ENCODE measurements around the gene CLEC16A.

CLEC16A gene

DNA sequence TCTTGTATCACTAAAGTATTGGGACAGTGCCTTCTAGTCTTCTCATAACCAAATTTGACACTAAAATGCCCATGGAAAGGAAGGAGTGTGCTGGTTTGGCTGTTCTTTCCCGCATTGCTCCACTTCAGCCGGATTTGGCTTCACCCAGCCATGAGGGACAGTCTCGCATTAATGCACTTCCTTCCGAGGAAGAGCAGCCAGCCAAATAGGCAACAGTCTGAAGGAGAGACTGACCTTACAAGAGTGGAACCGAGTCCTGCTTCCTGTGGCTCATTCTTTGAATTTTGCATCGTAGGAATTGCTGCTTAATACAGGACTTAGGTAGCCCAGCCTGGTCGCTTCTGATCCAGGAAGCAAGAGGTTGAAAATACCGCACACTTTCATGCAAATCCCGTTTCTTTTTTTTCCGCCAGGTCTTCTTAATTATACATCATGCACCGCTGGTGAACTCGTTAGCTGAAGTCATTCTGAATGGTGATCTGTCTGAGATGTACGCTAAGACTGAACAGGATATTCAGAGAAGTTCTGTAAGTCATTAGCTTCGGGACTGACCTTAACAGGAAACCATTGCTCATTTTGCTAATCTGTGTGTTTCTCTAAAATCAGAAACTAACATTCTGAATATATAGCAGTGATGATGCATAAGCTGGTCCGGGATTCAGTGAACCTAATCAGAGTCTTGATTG, 38.2 kb downstream of the CLEC16A start:
- in situ Hi-C loops (cut with MboI; ENCODE audit: low sequenced_read_pairs) = no loop called here

DNA sequence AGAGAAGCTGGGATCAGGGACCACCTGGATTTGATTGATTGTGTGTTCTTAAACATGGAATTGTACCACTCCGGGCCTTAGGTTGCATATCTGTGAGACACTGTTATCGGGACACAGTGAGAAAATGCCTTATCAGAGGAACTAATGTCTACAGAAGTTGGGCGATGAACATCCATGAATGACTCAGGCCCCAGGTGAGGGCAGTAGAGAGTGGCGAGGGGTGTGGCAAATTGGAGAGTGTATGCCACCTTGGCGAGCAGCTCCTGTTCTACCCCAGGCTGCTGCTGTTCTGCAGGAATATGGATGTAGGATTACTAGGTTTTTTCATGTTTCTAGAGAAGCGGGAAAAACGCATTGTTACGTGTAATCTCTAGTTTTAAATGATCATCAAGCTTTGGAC, 38.8 kb downstream of the CLEC16A start:
- in situ Hi-C loops (cut with MboI; ENCODE audit: low sequenced_read_pairs) = no loop called here

DNA sequence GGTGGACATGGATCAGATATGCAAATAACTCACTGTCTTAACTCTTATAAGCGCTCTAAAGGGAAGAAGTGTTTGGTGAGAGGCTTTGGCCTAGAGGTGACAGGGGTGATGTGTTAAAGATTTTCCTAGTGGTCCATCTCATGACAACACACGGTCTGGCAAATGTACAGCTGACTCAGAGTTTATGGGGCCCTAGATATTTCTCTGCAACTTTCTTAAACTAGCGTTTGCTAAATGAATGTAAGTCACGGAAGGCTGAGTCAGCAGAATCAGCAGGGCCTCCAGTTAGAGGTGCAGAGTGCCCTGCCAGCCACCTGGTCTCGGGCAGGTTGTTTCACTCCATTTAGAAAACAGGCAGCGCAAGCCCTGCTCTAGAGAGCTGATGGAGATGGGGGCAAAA, 40.1 kb downstream of the CLEC16A start:
- in situ Hi-C loops (cut with MboI; ENCODE audit: low sequenced_read_pairs) = no loop called here

DNA sequence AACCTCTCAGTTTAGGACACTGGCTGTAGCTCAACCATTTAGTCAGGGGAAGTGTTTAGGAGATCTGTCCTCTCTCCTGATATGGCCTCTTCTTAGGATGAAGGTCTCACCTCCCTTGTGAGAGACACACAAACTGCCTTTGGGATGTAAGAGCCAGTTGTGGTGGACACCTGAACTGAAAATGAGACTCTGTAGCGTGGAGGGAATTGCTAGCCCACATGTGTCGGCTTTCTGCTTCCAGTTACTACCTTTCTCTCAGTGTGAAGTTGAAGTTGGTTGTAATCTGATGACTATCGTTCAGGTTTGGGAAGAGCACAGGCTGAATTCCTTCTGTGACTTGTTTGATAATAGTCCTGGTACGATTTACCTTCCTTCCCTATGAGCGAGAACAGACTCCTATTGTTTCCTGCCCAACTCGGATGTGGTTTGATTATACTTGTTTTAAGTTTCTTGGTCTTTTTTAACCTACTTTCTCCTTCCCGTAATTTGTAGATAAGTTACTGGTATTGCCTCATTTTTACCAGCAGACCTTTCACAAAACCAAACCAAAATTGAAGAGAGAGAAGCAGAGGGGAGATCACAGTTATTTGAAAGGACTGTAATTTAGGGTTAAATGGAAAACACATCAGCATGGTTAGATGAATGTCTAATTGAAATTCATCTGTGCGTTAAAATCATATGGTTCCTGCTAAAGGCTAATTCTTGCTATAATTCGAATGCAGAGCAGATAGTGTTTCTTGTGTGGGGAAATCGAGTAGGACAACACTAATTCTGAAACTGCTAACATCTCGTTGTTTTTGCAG, 43.2 kb downstream of the CLEC16A start:
- in situ Hi-C loops (cut with MboI; ENCODE audit: low sequenced_read_pairs) = no loop called here

DNA sequence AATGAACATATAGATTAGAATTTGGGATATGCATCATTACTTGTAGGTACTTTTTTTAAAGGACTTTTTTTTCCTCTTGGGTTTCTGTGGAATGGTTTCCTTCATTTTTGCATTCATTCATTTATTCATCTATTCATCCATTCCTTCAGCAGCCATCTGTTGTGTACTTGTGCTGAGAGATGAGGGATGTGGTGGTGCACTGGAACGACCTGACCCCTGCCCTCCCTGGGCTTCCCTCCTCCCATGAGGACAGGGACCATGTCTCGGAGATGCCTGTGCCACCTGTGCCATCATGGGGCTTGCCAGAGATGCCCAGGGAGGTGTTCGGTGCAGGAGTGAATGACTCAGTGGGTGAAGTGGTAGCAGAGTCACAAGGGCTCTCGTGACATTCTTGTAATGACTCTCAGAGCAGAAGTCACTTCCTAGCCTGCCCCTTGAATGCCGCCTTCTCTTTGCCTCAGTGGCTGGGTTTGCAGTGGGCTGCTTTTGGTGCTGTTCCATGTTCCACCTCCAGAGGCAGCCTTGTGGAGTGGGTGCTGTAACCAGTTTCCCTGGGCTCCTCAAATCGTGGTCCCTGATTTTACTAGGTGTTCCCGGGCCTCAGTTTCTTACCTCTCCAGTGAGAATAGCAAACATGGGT, 43.9 kb downstream of the CLEC16A start:
- in situ Hi-C loops (cut with MboI; ENCODE audit: low sequenced_read_pairs) = no loop called here

- in situ Hi-C loops (cut with MboI; ENCODE audit: low sequenced_read_pairs) = no loop called here
Measured at GRCh38 chr16:10988879-10989278, 44.5 kb downstream of the CLEC16A start.

- in situ Hi-C loops (cut with MboI; ENCODE audit: low sequenced_read_pairs) = no loop called here
Measured at GRCh38 chr16:10989559-10989958, 45.2 kb downstream of the CLEC16A start.

DNA sequence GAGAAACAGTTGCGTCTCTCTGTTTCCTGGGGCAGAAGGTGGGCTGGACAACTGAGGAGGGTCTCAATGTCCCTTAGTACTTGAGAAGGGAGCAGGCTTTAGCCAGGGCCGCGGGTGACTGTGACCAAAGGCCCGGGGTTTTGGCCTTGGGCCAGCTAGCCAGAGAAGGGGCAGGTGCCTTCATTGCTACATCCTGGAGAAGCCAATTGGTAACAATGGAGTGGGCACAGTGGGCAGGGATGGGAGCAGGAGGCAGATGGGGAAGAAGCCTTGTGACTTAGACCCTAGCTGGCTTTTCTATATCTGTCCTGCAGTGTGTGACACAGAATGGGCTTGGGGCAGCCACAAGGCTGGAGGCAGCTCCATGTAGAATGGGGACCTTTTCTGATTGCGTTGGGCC, 46.0 kb downstream of the CLEC16A start:
- in situ Hi-C loops (cut with MboI; ENCODE audit: low sequenced_read_pairs) = no loop called here

DNA sequence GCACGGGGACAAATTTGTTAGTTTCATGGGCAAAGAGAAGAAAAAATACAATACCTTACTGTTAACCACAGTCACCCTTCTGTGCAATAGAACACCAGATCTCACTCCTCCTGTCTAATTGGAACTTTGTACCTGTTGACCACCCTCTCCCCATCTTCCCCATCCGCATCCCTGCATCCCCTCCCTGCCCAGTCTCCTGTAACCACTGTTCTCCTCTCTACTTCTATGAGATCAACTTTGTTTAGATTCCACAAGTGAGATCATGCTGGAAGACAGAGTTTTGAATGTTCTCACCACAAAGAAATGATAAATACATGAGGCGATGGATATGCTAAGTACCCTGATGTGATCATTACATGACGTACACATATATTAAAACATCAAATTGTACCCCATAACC, 47.7 kb downstream of the CLEC16A start:
- in situ Hi-C loops (cut with MboI; ENCODE audit: low sequenced_read_pairs) = no loop called here

DNA sequence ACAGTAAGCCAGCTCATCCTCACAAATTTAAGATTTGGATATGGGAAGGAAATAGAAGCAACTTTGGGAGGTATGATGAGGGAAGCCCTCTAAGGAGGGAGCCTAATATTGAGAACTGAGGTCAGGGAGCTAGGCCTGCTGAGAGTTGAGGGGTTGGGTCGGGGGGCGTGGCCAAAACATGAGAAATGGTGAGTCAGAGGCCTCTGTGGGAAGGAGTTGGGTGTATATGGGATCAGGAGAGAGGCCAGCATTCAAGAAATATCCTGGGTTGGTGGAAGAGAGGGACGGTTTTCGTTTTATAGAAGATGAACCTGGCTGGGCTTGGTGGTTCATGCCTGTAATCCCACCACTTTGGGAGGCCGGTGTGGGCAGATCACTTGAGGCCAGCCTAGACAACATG, 48.4 kb downstream of the CLEC16A start:
- in situ Hi-C loops (cut with MboI; ENCODE audit: low sequenced_read_pairs) = no loop called here

DNA sequence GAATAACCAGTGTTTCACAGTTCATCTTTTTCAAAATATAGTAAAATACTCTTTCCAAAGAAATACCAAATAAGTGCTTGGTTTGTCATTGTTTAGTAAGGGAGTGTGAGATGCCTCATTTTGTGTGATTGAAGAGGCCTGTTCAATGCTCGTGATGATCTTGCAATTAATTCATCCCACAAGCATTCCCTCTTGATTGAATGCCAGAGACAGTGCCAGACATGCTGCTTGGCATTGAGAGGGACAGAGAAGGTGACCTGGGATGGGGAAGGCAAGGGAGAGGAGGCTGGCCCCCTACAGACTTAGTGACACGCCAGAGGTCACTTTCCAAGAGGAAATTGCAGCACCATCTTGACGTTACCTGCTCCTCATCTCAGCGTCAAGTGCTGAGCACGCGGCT, 49.3 kb downstream of the CLEC16A start:
- in situ Hi-C loops (cut with MboI; ENCODE audit: low sequenced_read_pairs) = no loop called here

GRCh38 chr16:10994571-10994970, 50.2 kb downstream of the CLEC16A start:
- in situ Hi-C loops (cut with MboI; ENCODE audit: low sequenced_read_pairs) = no loop called here

DNA sequence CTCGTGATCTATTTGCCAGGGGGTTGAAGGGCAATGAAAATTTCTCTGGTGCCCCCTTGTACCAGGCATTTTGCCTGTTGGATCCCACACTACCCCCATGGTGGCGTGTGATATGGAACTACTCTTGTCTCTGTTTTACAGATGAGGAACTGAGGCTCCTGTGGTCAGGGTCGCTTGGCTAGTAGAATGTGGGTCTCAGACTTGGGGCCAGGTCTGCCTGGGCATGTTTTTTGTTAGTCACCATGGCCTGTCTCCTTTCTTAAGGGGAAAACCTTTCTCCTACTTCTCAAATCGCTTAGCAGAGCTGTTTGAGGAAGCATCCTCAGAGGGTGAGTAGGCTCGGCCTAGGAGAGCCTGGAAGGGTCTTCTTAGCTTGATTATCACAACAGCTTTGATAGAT, 51.2 kb downstream of the CLEC16A start:
- in situ Hi-C loops (cut with MboI; ENCODE audit: low sequenced_read_pairs) = no loop called here

DNA sequence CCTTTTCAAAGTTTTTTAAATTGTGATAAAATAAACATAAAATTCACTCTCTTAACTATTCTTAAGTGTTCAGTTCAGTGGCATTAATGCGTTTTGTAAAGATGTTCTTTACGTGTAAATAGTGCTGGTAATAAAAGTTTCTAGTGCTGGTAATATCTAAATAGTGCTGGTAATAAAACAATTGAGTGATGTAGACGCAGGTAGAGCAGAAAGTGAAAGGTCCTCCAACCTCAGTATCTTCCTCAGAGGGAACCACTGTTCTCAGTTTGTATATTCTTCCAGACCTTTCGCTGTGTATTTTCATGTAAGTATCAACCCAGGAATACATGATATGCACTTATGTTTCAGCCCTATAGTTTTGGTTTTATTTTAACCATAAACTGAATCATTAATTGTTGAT, 53.1 kb downstream of the CLEC16A start:
- in situ Hi-C loops (cut with MboI; ENCODE audit: low sequenced_read_pairs) = no loop called here

- in situ Hi-C loops (cut with MboI; ENCODE audit: low sequenced_read_pairs) = no loop called here
Measured at GRCh38 chr16:10999300-10999699, 54.9 kb downstream of the CLEC16A start.

DNA sequence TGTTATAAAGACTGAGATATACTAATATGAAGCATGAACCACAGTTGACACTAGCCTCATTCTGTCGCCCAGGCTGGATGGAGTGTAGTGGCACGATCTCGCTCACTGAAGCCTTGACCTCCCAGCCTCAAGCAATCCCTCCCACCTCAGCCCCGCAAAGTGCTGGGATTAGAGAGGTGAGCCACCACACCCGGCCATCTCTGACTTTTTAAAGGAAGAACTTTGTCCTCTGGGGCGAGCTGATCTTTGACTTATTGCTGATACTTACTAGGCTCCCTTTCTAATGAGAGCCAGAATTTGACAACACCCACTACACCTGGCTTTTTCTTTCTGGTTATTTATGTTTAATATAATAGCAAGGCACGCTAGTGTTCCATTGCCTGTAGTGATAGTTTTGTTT, 57.2 kb downstream of the CLEC16A start:
- in situ Hi-C loops (cut with MboI; ENCODE audit: low sequenced_read_pairs) = no loop called here

DNA sequence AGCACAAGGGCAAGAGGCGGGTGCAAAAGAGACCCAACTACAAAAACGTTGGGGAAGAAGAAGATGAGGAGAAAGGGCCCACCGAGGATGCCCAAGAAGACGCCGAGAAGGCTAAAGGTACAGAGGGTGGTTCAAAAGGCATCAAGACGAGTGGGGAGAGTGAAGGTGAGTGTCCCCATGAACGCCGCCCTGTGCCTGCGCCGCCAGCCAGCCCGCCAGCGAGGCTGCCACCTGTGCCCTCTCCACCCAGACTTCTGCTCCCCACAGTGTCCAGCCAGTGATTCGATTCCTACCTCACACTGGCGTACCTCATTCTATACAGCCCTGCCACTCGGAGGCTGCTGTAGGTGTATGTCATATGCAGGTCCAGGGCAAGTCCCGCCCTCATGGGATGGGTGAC, 58.8 kb downstream of the CLEC16A start:
- in situ Hi-C loops (cut with MboI; ENCODE audit: low sequenced_read_pairs) = no loop called here

- in situ Hi-C loops (cut with MboI; ENCODE audit: low sequenced_read_pairs) = no loop called here
Measured at GRCh38 chr16:11004351-11004750, 60.0 kb downstream of the CLEC16A start.

GRCh38 chr16:11004973-11005610, 60.7 kb downstream of the CLEC16A start:
- in situ Hi-C loops (cut with MboI; ENCODE audit: low sequenced_read_pairs) = no loop called here

DNA sequence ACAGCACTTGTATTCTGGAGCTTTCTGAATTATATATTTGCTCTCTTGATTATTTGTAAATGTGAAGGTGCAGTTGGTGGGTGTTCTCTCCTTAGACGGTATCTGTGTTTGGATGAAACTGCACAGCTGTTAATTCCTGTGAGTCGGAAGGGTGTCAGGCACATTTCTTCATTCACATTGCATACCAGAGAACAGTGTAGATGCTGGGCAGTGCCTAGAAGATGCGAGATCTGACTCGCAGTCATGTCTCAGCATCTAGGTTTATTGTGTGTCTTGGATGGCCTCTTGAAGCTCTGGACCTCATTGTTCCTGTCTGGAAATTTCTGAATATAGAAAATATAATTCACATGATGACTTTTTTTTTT, 61.2 kb downstream of the CLEC16A start:
- in situ Hi-C loops (cut with MboI; ENCODE audit: low sequenced_read_pairs) = no loop called here

- in situ Hi-C loops (cut with MboI; ENCODE audit: low sequenced_read_pairs) = no loop called here
Measured at GRCh38 chr16:11006656-11007055, 62.3 kb downstream of the CLEC16A start.

Measured in HL-60/S4 treated with retinoic acid at 250 ng/mL for 4 days and 3 days (cell line).